ENCODE results near the gene KDM1B.
"Not testable (repeated sequence)": the region's sequence is repeated elsewhere in the genome, so short reads cannot be mapped to it uniquely, and the experiment has no call there.

The KDM1B gene

DNA sequence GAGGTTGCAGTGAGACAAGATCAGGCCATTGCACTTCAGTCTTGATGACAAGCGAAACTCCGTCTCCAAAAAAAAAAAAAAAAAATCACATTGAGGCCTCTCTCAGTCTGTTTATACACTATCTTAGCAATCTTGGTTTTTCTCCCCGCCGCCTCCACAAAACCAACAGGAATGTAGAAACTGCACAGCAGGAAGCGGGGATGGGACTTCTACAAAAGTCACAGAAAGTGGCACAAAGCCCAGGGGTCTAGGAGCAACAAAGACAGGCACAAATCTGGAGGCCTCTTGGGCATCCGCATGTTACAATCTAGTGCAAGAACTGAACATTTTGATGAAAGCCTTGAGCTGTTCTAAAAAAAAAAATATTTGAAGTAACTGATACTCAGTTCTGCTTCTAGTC, 48.6 kb downstream of the KDM1B start:
- DNase-seq: no peak

DNA sequence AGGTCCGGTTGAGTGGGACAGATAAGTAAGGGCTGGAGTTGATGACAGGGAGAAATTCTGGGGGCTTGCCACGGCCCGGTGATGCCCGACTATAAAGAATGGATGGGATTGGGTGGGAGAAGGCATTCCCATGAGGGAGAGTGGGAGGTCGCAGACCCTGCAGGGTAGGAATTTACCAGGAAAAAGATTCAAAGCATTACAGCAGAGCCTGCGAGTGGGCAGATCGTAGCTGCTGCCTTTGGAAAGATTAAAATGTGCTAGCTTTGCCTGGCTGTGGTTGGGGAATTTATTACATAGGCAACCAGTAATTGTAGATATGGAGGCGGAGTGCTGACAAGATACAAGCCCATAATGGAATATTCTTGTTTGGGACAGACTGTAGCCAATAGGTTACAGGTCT, 49.5 kb downstream of the KDM1B start:
- DNase-seq: no peak

DNA sequence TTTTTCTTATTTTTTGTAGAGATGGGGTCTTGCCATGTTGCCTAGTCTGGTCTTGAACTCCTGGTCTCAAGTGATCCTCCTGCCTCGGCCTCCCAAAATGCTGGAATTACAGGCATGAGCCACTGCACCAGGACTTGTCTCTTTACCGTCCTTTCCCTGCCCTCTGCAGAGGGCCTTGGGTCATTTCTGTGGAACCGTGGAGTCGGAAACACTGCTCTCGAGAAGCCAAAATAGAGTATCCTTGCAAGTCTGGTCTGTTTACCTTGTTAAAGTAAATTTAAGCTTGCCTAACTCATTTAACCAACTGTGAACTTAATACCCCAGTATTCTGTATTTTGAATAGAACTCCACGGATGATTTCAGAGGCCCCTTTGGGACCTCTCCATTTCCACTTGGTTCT, 51.4 kb downstream of the KDM1B start:
- no peak for DNase-seq

DNA sequence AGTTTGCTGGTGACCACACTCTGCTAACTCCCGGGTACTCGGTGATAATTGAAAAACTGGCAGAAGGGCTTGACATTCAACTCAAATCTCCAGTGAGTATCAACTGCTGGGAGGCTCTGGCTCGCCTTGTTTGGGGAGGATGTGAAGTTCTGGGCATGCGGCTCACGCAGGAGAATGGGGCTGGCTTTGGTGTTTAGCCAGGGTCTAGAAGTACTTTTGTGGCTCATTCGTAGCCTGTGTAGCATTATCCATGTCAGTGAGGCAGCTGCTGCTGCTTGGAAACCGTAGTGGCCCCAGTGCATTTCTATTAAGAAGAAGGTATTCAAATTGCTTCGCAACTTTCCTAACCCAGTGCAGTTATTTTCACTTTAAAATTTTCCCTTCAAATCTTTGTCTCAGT, 52.2 kb downstream of the KDM1B start:
- no peak for DNase-seq

DNA sequence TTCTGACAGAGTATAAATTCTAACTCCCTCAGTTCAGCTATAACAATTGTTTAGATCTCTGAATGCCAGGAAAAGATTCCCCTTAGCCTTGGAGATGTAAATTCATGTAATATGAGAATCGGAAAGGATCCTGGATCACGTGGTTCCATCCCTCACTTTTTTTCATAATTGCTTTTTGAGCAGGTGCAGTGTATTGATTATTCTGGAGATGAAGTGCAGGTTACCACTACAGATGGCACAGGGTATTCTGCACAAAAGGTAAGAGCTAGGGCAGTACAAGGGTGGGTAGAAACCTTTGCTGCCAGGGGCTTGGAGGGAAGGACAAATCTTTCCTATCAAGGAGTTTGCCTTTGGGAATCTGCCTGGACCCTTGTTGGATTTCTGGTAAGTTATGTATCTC, 52.7 kb downstream of the KDM1B start:
- no peak for DNase-seq

DNA sequence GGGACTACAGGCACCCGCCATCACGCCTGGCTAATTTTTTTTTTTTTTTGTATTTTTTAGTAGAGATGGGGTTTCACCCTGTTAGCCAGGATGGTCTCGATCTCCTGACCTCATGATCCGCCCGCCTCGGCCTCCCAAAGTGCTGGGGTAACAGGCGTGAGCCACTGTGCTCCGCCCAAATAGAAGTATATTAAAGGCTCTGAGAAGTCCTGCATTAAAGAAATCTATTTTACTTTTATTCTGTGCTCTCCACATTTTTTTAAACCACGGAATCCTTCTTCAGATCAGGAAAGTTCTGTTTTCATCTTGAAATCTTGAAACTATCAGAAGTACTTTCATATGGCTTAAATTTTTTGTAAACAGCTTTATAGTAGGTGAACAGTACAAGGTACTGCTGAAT, 53.6 kb downstream of the KDM1B start:
- DNase-seq: not testable (repeated sequence)

DNA sequence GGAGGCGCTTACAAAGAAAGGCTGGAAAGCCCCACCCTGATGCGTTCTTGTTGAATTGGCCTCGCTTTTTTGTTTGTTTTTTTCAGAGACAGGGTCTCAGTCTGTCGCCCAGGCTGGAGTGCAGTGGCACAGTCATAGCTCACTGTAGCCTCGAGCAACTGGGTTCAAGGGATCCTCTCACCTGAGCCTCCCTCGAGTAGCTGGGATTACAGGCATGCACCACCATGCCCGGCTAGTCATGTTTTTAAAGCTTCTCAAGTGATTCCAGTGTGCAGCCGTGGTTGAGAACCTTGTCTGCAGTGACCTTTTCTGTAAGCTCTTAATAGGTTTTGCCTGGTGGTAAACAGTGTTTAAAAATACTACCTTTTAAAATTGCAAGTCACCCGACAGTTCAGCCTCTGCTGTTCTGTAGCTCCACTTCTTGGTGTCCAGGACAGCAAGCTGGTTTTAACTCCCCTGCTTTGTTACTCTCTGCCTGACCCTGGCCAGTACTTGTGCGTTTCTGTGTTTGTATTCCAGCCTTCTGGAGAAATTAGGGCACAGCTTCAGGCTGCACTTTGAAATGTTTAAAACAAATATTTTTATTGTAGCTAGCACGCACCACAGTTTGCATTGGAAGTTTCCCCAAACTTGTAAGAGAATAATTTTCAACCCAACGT, 54.4 kb downstream of the KDM1B start:
- DNase-seq: no peak

DNA sequence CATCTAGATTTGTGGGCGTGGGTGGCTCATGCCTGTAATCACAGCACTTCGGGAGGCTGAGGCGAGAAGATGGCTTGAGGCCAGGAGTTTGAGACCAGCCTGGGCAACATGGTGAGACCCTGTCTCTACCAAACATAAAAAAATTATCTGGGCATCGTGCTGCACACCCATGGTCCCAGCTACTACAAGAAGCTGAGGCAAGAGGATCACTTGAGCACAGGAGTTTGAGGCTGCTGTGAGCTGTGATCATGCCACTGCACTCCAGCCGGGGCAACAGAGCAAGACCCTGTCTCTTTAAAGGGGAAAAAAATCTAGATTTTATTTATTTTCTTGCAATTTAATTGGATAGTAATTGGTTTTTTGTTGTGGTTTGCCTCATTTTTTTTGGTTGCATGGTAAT, 55.5 kb downstream of the KDM1B start:
- no peak for DNase-seq

DNA sequence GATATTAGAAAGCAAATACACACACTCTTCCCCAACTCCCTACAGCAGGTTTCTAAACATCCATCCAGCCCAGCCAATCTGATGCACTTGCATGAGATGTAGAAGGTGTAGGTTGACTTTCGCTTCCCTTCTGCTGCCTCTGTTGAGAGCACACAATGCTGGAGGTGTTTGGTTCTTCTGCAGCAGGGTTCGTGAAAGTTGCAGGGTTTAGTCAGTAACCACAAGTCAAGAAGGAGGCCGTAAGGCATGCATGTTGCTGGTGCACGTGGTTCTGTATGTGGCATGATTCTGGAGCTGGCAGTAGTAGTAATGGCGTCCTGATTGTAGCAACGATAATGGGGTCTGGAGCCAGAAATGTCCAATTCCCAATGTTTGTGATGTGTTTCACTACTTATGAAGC, 56.1 kb downstream of the KDM1B start:
- no peak for DNase-seq

DNA sequence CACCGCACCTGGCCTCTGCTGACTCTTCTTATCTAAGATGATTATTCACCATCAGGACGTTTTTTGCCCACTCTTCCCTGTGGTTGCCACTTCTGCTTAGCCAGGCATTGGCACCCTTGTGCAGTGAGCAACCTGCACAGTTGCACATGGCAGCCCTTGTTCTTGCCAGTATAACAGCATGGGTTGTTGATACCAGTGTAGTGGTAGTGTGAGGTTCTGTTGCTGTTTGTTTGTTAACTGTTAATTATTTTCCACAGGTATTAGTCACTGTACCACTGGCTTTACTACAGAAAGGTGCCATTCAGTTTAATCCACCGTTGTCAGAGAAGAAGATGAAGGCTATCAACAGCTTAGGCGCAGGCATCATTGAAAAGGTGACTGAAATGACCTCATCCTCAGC, 57.0 kb downstream of the KDM1B start:
- DNase-seq: no peak

DNA sequence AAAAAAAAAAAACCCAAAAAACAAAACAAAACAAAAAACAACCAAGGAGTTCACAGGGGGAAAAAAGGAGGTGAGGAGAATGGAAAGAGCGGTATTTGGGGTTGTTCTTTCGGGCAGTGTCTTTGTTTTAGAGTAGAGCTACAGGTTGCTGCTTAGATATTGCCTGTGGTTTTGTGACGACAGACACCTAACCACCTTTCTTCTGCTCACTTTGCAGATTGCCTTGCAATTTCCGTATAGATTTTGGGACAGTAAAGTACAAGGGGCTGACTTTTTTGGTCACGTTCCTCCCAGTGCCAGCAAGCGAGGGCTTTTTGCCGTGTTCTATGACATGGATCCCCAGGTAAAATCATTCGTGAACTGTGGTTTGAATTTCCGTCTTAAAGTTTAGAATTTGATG, 58.2 kb downstream of the KDM1B start:
- DNase-seq: no peak

DNA sequence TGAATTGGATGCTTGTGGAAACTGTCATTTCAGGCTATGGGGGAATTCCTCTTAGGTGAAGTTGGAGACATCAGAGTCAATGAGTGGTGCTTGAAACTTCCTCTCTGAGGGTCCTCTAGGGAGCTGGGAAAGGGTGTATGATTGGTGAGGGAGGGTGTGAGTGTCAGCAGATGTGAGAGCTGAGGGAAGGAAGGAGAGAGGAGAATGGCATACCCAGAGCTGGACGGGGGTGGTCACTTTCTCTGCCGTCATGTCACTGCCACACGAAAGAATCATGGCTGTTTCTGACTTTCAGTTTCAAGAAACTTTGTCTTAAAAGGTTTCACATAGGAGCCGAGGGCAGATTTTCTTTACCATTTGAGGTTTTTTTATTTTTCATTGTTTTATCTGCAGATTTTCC, 58.8 kb downstream of the KDM1B start:
- no peak for DNase-seq

DNA sequence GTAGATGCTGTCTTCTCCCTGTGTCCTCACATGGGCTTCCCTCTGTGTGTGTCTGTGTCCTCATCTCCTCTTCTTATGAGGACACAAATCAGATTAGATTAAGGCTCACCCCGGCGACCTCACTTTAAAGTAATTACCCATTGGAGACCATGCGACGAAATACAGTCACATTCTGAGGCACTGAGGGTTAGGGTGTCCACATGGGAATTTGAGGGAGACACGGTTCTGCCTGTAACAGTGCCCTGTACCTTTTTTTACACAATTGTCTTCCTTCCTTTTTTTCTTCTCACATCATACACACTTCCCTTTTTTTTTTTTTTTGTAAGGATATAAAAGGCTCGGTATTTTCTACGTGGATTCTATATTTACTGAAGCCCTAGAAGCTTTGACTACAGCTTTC, 60.2 kb downstream of the KDM1B start:
- DNase-seq: no peak

DNA sequence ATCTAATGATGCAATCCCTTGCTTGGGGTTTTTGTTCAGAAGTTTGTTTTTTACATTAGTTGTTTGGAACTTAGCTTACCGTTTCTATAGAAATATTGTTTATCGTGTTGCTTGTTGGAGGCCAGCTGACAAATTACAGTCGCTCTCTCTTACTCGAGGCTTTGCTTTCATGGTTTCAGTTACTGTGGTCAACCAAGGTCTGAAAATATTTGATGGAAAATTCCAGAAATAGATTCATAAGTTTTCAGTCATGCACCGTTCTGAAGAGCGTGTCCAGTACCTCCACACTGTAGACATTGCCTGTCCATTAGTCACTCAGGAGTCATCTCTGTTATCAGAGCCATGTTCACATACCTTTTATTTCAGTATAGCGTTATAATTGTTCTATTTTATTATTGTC, 61.2 kb downstream of the KDM1B start:
- DNase-seq: no peak

DNA sequence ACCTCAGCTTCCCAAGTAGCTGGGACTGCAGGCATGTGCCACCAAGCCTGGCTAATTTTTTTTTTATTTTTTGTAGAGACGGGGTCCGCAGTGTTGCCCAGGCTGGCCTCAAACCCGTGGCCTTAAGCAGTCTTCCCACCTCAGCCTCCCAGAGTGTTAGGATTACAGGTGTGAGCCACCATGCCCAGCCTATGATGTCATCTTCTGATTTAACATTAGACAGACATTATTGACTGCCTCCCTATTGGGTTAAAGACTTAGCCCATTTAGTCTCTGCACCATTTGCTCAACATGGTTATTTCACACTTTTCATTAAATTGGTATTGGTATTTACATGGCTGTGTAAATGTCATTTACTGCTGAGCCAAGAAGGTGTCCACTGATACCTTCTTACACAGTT, 63.0 kb downstream of the KDM1B start:
- DNase-seq: no peak

DNA sequence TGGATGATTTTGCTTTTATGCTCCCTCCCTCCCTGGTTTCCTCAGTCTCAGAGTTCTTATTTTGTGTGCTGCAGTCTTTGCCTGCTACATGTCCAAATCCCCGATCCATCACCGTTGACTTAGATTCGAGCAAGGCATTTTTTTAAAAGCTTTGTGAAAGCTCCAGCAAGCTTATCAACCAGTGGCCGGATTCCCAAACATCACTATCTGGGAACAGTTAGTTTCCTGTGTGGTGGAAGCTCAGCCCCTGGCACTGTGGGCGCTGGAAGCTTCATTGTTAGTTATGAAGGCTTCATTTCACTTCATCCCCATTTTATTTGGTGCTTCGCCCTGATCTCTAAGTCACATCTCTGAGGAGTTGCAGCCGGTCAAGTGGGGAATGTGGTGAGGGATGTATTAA, 64.4 kb downstream of the KDM1B start:
- DNase-seq: no peak

DNA sequence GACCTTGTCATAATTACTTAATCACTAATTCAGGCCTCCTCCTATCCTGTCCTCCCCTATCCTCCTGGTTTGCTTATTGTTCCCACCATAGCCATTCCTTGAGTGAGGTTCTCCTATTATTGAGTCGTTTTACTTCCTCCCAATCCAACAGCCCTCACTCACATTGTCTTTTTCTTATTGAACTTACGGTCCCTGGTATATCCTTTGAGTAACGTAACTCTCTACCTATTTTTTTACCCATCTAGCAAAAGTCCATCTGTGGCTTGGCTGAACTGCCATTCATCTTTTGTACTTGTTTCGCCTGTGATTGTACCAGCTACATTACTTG, 66.0 kb downstream of the KDM1B start:
- no peak for DNase-seq

DNA sequence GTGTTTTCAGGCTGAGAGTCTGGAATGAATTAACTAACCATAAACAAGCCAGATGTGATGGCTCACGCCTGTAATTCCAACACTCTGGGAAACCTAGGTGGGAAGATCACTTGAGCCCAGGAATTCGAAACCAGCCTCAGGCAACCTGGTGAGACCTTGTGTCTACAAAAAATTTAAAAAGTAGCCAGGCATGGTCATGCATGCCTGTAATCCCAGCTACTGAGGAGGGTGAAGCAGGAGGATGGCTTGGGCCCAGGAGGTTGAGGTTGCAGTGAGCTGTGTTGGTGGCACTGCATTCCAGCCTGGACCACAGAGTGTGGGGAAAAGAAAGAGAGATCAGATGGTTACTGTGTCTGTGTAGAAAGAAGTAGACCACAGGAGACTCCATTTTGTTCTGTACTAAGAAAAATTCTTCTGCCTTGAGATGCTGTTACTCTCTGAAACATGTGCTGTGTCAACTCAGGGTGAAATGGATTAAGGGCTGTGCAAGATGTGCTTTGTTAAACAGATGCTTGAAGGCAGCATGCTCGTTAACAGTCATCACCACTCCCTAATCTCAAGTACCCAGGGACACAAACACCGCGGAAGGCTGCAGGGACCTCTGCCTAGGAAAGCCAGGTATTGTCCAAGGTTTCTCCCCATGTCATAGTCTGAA, 71.4 kb downstream of the KDM1B start:
- DNase-seq: peak; percentile 89

DNA sequence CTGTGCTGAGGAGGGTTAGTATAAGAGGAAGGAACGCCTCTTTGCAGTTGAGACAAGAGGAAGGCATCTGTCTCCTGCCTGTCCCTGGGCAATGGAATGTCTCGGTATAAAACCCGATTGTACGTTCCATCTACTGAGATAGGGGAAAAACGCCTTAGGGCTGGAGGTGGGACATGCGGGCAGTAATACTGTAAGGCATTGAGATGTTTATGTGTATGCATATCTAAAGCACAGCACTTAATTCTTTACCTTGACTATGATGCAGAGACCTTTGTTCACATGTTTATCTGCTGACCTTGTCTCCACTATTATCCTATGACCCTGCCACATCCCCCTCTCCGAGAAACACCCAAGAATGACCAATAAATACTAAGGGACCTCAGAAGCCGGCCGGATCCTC, 71.9 kb downstream of the KDM1B start:
- not testable (repeated sequence) for DNase-seq

DNA sequence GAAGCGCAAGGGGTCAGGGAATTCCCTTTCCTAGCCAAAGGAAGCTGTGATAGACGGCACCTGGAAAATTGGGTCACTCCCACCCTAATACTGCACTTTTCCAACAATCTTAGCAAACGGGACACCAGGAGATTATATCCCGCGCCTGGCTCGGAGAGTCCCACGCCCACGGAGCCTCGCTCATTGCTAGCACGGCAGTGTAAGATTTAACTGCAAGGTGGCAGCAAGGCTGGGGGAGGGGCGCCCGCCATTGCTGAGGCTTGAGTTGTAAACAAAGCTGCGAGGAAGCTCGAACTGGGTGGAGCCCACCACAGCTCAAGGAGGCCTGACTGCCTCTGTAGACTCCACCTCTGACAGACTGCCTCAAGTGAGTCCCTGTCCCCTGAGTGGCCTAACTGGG, 73.4 kb downstream of the KDM1B start:
- DNase-seq: not testable (repeated sequence)

DNA sequence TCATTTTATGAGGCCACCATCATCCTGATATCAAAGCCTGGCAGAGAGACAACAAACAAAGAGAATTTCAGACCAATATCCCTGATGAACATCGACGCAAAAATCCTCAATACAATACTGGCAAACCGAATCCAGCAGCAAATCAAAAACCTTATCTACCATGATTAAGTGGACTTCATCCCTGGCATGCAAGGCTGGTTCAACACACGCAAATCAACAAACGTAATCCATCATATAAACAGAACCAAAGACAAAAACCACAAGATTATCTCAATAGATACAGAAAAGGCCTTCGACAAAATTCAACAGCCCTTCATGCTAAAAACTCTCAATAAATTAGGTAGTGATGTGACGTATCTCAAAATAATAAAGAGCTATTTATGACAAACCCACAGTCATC, 76.6 kb downstream of the KDM1B start:
- DNase-seq: not testable (repeated sequence)

DNA sequence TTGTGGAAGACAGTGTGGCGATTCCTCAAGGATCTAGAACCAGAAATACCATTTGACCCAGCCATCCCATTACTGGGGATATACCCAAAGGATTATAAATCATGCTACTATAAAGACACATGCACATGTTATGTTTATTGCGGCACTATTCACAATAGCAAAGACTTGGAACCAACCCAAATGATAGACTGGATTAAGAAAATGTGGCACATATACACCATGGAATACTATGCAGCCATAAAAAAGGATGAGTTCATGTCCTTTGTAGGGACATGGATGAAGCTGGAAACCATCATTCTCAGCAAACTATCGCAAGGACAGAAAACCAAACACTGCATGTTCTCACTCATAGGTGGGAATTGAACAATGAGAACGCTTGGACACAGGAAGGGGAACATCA, 78.5 kb downstream of the KDM1B start:
- DNase-seq: not testable (repeated sequence)

DNA sequence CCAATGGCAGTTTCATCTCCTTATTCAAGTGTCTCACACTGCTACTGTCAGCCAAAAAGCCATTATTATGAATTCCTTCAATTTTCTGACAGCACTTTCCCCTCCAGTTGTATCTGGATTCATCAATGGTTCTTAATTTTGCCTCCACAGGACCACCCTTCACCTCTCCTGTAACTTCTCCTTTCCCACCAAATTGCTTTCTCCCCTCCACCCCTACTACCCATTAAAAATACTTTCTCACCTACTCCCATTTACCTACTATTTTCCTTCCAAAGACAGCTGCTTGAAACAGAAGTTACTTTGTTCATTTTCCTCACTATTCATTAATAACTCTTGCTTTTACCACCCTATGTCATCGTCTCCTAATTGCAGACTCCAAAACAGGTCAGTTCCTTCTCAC, 79.3 kb downstream of the KDM1B start:
- no peak for DNase-seq

DNA sequence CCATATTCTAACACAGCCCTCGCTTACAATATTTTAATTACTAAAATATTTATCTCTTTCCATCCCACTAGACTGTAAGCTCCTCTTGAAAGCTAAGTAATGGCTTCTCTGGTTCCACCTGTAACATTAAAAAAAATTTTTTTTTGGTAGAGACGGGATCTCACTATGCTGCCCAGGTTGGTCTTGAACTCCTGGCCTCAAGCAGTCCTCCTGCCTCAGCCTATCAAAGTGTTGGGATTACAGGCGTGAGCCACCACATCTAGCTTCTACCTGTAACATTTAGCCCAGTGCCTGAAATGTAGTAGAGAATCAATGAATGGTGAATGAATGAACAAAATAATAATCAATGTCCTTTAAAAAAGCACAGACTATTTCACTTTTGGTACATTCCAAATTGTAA, 80.3 kb downstream of the KDM1B start:
- no peak for DNase-seq

DNA sequence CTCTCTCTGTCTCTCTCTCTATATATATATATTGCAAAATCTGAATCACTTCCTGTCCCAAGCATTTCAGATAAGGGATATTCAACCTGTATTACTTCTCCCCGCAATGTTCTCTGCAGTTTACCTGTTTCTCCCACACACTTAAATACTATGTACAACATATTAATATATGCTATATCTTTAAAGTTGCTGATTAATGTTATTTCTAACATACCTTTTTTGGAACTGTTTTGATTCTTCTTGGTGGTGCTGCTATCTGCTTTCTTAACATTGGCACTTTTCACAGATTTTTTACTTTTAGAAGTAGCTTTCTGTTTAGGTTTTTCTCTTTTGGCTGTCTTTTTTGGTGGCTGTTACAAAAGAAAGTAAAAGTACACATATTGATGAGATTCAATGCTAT, 81.9 kb downstream of the KDM1B start:
- DNase-seq: no peak
